Endothelial cell (in vitro differentiated cells): ENCODE results near the gene CARD11. TPM values are rescaled to one million over a fixed set of nuclear protein-coding genes. Genes with fewer than 3 reads are reported as not detected.

ENCODE experiments used
- DNase-seq: peaks from one replicate; pipeline ENCODE4 v3.0.0; 2021; ENCODE audit warnings: low spot score
- H3K27ac Mint-ChIP-seq: one replicate; pipeline ENCODE4 v1.8.0; 2021; ENCODE audit warnings: mixed read lengths, inconsistent platforms; ENCODE audit not compliant: unreplicated experiment
- H3K27me3 Mint-ChIP-seq: one replicate; pipeline ENCODE4 v1.8.0; 2021; ENCODE audit warnings: mild to moderate bottlenecking, moderate library complexity, mixed read lengths, inconsistent platforms; ENCODE audit not compliant: unreplicated experiment
- H3K36me3 Mint-ChIP-seq: one replicate; pipeline ENCODE4 v1.8.0; 2021; ENCODE audit warnings: mild to moderate bottlenecking, low read depth, mixed read lengths, inconsistent platforms; ENCODE audit not compliant: unreplicated experiment
- H3K4me1 Mint-ChIP-seq: one replicate; pipeline ENCODE4 v1.8.0; 2021; ENCODE audit warnings: mild to moderate bottlenecking, mixed read lengths, inconsistent platforms; ENCODE audit not compliant: unreplicated experiment
- H3K4me3 Mint-ChIP-seq: one replicate; pipeline ENCODE4 v1.8.0; 2021; ENCODE audit warnings: mild to moderate bottlenecking, mixed read lengths, inconsistent platforms; ENCODE audit not compliant: unreplicated experiment
- H3K9me3 Mint-ChIP-seq: one replicate; pipeline ENCODE4 v1.8.0; 2021; ENCODE audit warnings: mixed read lengths, inconsistent platforms; ENCODE audit not compliant: unreplicated experiment
- CTCF ChIP-seq: fragments of 200-600 bp; sonication (generic); IDR thresholded peaks from one replicate; pipeline ENCODE4 v1.5.0; 2021; ENCODE audit warnings: antibody characterized with exemption; ENCODE audit not compliant: unreplicated experiment
- total RNA-seq: library from RNA; stranded (reverse); fragmentation: NEBNext Ultra II Directional; extraction: Animal tissue kit (Norgen Biotek cat#: 25700); gene quantifications from one replicate; pipeline ENCODE4 v1.2.1, GENCODE V29; 2021; ENCODE audit not compliant: unreplicated experiment

CARD11 gene
- total RNA-seq, 1 donor from 2014 or later: 3.9 TPM

- no peaks in the 10 kb centered on the region for H3K9me3 Mint-ChIP-seq
- H3K27ac Mint-ChIP-seq: no peak overlapping the region
- no peak overlapping the region for H3K4me3 Mint-ChIP-seq
- peaks cover 11% of the 10 kb centered on the region for H3K36me3 Mint-ChIP-seq
- H3K4me1 Mint-ChIP-seq: no peaks in the 10 kb centered on the region
- no peak for TF ChIP-seq CTCF
- no peaks in the 10 kb centered on the region for H3K27me3 Mint-ChIP-seq
- DNase-seq: no peak
Observed at GRCh38 chr7:3067193-3067592, 23.5 kb upstream of the CARD11 start.

- TF ChIP-seq CTCF: no peak
- Mint-ChIP-seq H3K36me3 (peaks cover 11% of the 10 kb centered on the region), H3K27ac (no peak overlapping the region), H3K4me1 (no peaks in the 10 kb centered on the region), H3K4me3 (no peak overlapping the region), H3K9me3 (no peaks in the 10 kb centered on the region), H3K27me3 (no peaks in the 10 kb centered on the region)
- DNase-seq: no peak
Observed at GRCh38 chr7:3066506-3066905, 22.8 kb upstream of the CARD11 start.

DNA sequence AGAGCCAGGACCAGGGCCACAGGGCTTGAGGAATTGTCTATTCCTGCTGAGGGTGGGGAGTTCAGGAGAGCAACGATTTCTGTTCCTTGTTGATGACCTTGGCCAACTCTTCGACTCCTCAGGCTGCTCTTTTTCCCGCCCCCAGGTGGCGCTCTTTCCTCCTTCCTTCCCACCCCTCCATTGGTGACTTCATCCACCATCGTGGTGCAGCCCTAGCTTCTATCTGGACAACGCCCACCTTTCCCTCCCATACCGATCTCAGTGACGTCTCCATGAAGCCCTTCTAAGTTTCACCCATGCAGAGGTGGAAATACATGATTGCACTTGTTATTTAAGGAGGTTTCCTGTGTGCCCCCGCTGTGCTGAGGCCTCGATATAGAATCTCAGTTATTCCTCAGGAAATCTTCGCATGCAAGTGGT, 22.1 kb upstream of the CARD11 start:
- peak; percentile 36 for DNase-seq

DNA sequence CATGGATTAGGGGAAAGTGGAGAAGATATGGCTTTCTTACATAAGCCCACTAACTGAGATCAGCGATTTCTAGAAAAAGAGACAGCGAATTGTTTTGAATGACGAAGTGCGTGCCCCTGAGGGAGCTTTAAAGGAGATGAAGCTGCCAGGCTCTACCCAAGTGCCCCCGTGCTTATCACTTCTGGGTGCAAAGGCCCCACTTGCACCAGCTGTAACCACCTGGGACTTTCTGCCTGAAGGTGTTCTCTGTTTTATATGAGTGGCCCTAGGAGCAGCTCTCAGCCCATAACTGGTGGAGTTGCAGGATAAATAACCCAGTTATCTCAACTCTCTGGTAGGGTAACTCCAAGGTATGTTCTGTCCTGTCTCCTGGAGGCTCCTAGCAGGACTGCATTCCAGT, 20.4 kb upstream of the CARD11 start:
- no peak for DNase-seq
- Mint-ChIP-seq H3K27ac (no peak overlapping the region), H3K4me3 (no peak overlapping the region), H3K27me3 (no peaks in the 10 kb centered on the region), H3K4me1 (no peaks in the 10 kb centered on the region), H3K9me3 (no peaks in the 10 kb centered on the region), H3K36me3 (no peaks in the 10 kb centered on the region)
- no peak for TF ChIP-seq CTCF

More for the DNA sequence above, 22.1 kb upstream of the CARD11 start:
- no peak overlapping the region for H3K4me3 Mint-ChIP-seq
- H3K36me3 Mint-ChIP-seq: peaks cover 3% of the 10 kb centered on the region
- no peaks in the 10 kb centered on the region for H3K4me1 Mint-ChIP-seq
- no peaks in the 10 kb centered on the region for H3K27me3 Mint-ChIP-seq
- H3K9me3 Mint-ChIP-seq: no peaks in the 10 kb centered on the region
- peak; percentile 78 for TF ChIP-seq CTCF
- no peak overlapping the region for H3K27ac Mint-ChIP-seq

DNA sequence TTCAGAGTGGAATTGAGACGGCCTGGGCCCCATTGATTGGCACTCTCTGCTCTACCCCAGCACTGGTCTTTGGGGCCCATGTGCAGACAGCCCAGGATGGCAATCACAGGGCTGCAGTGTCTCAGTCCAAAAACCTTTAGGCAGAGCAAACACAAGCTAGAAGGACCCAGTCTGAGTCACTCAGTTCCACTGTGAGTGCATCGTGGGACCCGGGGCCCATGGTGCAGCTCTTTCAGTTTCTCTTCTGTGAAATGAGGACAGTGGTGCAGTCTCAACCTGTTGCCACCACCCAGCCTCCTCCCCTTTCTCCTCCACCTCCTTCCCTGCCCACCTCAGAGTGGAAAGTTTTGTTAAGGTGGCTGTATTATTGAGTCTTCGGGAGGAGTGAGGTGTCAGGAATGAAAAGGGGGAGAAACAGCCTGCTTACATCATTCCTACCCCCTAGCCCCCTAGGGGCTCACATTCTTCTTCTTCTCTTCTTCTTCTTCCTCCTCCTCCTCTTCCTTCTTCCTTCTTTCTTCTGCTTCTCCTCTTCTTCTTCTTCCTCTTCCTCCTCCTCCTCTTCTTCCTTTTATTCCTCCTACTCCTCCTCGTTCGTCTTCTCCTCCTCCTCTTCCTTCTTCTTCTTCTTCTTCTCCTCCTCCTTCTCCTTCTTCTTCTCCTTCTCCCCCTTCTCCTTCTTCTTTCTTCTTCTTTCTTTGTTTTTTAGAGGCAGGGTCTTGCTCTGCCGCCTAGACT, 19.5 kb upstream of the CARD11 start:
- Mint-ChIP-seq H3K9me3 (no peaks in the 10 kb centered on the region), H3K27ac (no peak overlapping the region), H3K27me3 (no peaks in the 10 kb centered on the region), H3K4me3 (no peak overlapping the region), H3K4me1 (no peaks in the 10 kb centered on the region), H3K36me3 (no peaks in the 10 kb centered on the region)
- no peak for TF ChIP-seq CTCF
- no peak for DNase-seq
